H1 (cell line): ENCODE data around the gene TBC1D7. TPM values are rescaled to one million over a fixed set of nuclear protein-coding genes. Genes with fewer than 3 reads are reported as not detected.

Experiments used
- CTCF ChIA-PET: fragments of 300-600 bp; sonication (Branson Sonifier 250); formaldehyde crosslinking; loops from one replicate; lab custom pipeline; 2021; ENCODE audit not compliant: partially characterized antibody; lab: Charles Lee
- POLR2A ChIA-PET: fragments of 300-600 bp; sonication (Branson Sonifier 250); formaldehyde crosslinking; loops from one replicate; lab custom pipeline; 2021; ENCODE audit warnings: inconsistent platforms; ENCODE audit not compliant: partially characterized antibody; lab: Charles Lee
- DNase-seq, 2 experiments: peaks; one replicate each; pipeline versions ENCODE4 v3.0.0 to v3.0.0-alpha.2; 2010 to 2022; ENCODE audit warnings: low spot score in 2 of 2, low read depth in 1 of 2, mixed read lengths in 1 of 2
- FAIRE-seq: peaks from 2 replicates; lab custom pipeline; 2011; peaks lifted over from hg19 to GRCh38; lab: Jason Lieb, UNC
- H2AFZ ChIP-seq: 2 replicates; pipeline ENCODE4 v1.8.1; 2012; ENCODE audit warnings: low read length, inconsistent platforms
- H2AK5ac ChIP-seq: 2 replicates; pipeline ENCODE4 v1.6.1; 2013; ENCODE audit warnings: low read depth, low read length
- H2BK120ac ChIP-seq: replicated peaks from 2 replicates; pipeline ENCODE3; 2013; ENCODE audit warnings: low read depth, low read length, inconsistent platforms
- H2BK12ac ChIP-seq: 2 replicates; pipeline ENCODE4 v1.6.1; 2013; ENCODE audit warnings: low read depth, low read length
- H2BK15ac ChIP-seq: 2 replicates; pipeline ENCODE4 v1.6.1; 2013; ENCODE audit warnings: low read length
- H2BK20ac ChIP-seq: 2 replicates; pipeline ENCODE4 v1.6.1; 2013; ENCODE audit warnings: low read length
- H2BK5ac ChIP-seq: 2 replicates; pipeline ENCODE4 v1.6.1; 2013; ENCODE audit warnings: low read depth, low read length
- H3K14ac ChIP-seq: 2 replicates; pipeline ENCODE4 v1.6.1; 2013; ENCODE audit warnings: inconsistent platforms; ENCODE audit not compliant: insufficient read length
- H3K18ac ChIP-seq: 2 replicates; pipeline ENCODE4 v1.6.1; 2013; ENCODE audit warnings: low read length; ENCODE audit errors: extremely low read depth
- H3K23ac ChIP-seq: 2 replicates; pipeline ENCODE4 v1.6.1; 2013; ENCODE audit warnings: inconsistent platforms; ENCODE audit not compliant: insufficient read length
- H3K23me2 ChIP-seq: 2 replicates; pipeline ENCODE4 v1.6.1; 2013; ENCODE audit warnings: low read depth, low read length
- H3K27ac ChIP-seq: 2 replicates; pipeline ENCODE4 v1.6.1; 2011; ENCODE audit warnings: low read depth, low read length, inconsistent platforms
- H3K27me3 ChIP-seq, 4 experiments: replicated peaks in 1 of 4; 1 replicate in 1 of 4; 2 replicates in 3 of 4; pipeline versions ENCODE4 v1.6.1 to v1.8.1; 2011 to 2013; ENCODE audit warnings: low read length in 3 of 4, mild to moderate bottlenecking in 3 of 4, inconsistent platforms in 2 of 4, mixed read lengths in 2 of 4, moderate library complexity in 1 of 4; ENCODE audit not compliant: control insufficient read depth in 3 of 4, insufficient read depth in 3 of 4; ENCODE audit errors: extremely low read depth in 1 of 4
- H3K36me3 ChIP-seq, 4 experiments: 2 replicates each; pipeline versions ENCODE4 v1.6.1 to v1.8.1; 2011 to 2013; ENCODE audit warnings: mild to moderate bottlenecking in 4 of 4, low read length in 3 of 4, moderate library complexity in 2 of 4, control low read depth in 1 of 4, inconsistent platforms in 1 of 4; ENCODE audit not compliant: insufficient read depth in 4 of 4, control insufficient read depth in 2 of 4
- H3K4ac ChIP-seq: replicated peaks from 2 replicates; pipeline ENCODE3; 2013; ENCODE audit warnings: low read length, low read depth, mixed read lengths, inconsistent platforms; ENCODE audit not compliant: insufficient read length
- H3K4me1 ChIP-seq, 4 experiments: replicated peaks in 1 of 4; 1 replicate in 1 of 4; 2 replicates in 3 of 4; pipeline versions ENCODE4 v1.6.1 to v1.8.1; 2011 to 2013; ENCODE audit warnings: low read length in 3 of 4, inconsistent platforms in 2 of 4, mixed read lengths in 1 of 4; ENCODE audit not compliant: insufficient read depth in 4 of 4, control insufficient read depth in 3 of 4
- H3K4me2 ChIP-seq, 2 experiments: 2 replicates each; pipeline versions ENCODE4 v1.6.1 to v1.8.1; 2011 to 2013; ENCODE audit warnings: low read depth in 2 of 2, low read length in 2 of 2, control low read depth in 1 of 2, inconsistent platforms in 1 of 2, mild to moderate bottlenecking in 1 of 2; ENCODE audit not compliant: insufficient read depth in 1 of 2
- H3K4me3 ChIP-seq, 4 experiments: fragments of 200-600, 300-600 bp in 1 of 4; sonication (generic), shearing (Covaris generic), sonication (Bioruptor Twin) in 1 of 4; 2 replicates each; pipeline versions ENCODE4 v1.5.1 to v1.8.1; 2011 to 2016; ENCODE audit warnings: low read length in 4 of 4, low read depth in 3 of 4, control low read depth in 2 of 4, inconsistent platforms in 2 of 4, mild to moderate bottlenecking in 2 of 4, mixed read lengths in 1 of 4, moderate library complexity in 1 of 4; ENCODE audit not compliant: insufficient read depth in 2 of 4; ENCODE audit errors: extremely low read depth in 1 of 4
- H3K56ac ChIP-seq: replicated peaks from 2 replicates; pipeline ENCODE3; 2013; ENCODE audit warnings: low read depth, mild to moderate bottlenecking, mixed read lengths, low read length, inconsistent platforms; ENCODE audit not compliant: insufficient read length
- H3K79me1 ChIP-seq: 2 replicates; pipeline ENCODE4 v1.6.1; 2013; ENCODE audit warnings: low read depth, low read length, control low read depth
- H3K79me2 ChIP-seq, 2 experiments: 2 replicates each; pipeline versions ENCODE4 v1.6.1 to v1.8.1; 2012 to 2013; ENCODE audit warnings: low read length in 2 of 2, mild to moderate bottlenecking in 2 of 2, inconsistent platforms in 1 of 2; ENCODE audit not compliant: insufficient read depth in 2 of 2, control insufficient read depth in 1 of 2
- H3K9ac ChIP-seq, 4 experiments: replicated peaks in 1 of 4; 1 replicate in 1 of 4; 2 replicates in 3 of 4; pipeline versions ENCODE4 v1.6.1 to v1.8.1; 2011 to 2013; ENCODE audit warnings: low read depth in 3 of 4, low read length in 3 of 4, control low read depth in 2 of 4, mild to moderate bottlenecking in 2 of 4, moderate library complexity in 2 of 4, inconsistent platforms in 1 of 4; ENCODE audit errors: extremely low read depth in 1 of 4
- H3K9me3 ChIP-seq, 2 experiments: 2 replicates each; pipeline versions ENCODE4 v1.6.1 to v1.8.1; 2012 to 2013; ENCODE audit warnings: mild to moderate bottlenecking in 2 of 2, moderate library complexity in 2 of 2, control low read depth in 1 of 2, inconsistent platforms in 1 of 2, low read depth in 1 of 2, low read length in 1 of 2, mixed read lengths in 1 of 2; ENCODE audit not compliant: insufficient read depth in 2 of 2
- H4K20me1 ChIP-seq, 2 experiments: replicated peaks in 1 of 2; 2 replicates each; pipeline versions ENCODE3 to v1.8.1; 2011 to 2013; ENCODE audit warnings: inconsistent platforms in 2 of 2, low read length in 2 of 2, mild to moderate bottlenecking in 1 of 2; ENCODE audit not compliant: insufficient read depth in 2 of 2, control insufficient read depth in 1 of 2
- H4K5ac ChIP-seq: 2 replicates; pipeline ENCODE4 v1.6.1; 2013; ENCODE audit warnings: low read length, low read depth, mixed read lengths, inconsistent platforms; ENCODE audit not compliant: insufficient read length
- H4K8ac ChIP-seq: 2 replicates; pipeline ENCODE4 v1.8.0; 2013; ENCODE audit warnings: mild to moderate bottlenecking, moderate library complexity, low read length, inconsistent platforms; ENCODE audit not compliant: insufficient read depth; ENCODE audit errors: extremely low read depth
- H4K91ac ChIP-seq: replicated peaks from 2 replicates; pipeline ENCODE3; 2013; ENCODE audit warnings: low read length, mixed read lengths, inconsistent platforms; ENCODE audit not compliant: insufficient read length
- BCL11A ChIP-seq, 2 experiments: IDR thresholded peaks; one replicate each; pipeline ENCODE4 v1.6.1; 2011; ENCODE audit warnings: low read depth in 2 of 2, low read length in 2 of 2, mild to moderate bottlenecking in 2 of 2
- FOSL1 ChIP-seq: IDR thresholded peaks from 2 replicates; pipeline ENCODE4 v1.6.1; 2011; ENCODE audit warnings: mild to moderate bottlenecking, low read depth, low read length, moderate library complexity; ENCODE audit not compliant: insufficient read depth
- GTF2F1 ChIP-seq: IDR thresholded peaks from 2 replicates; pipeline ENCODE4 v1.6.1; 2012; ENCODE audit warnings: low read depth, low read length, improper control_type of control experiment, borderline replicate concordance
- HDAC6 ChIP-seq: IDR thresholded peaks from one replicate; pipeline ENCODE4 v1.7.1; 2012; ENCODE audit warnings: low read depth, mild to moderate bottlenecking, inconsistent platforms, low read length, moderate library complexity
- JUND ChIP-seq: IDR thresholded peaks from 2 replicates; pipeline ENCODE4 v1.6.1; 2011; ENCODE audit warnings: mild to moderate bottlenecking, improper control_type of control experiment, low read length
- KDM1A ChIP-seq: fragments of 200-600, 300-600 bp; sonication (generic); IDR thresholded peaks from 2 replicates; pipeline ENCODE4 v1.7.1; 2016; ENCODE audit warnings: mild to moderate bottlenecking, low read length, borderline replicate concordance
- MAFK ChIP-seq: IDR thresholded peaks from 2 replicates; pipeline ENCODE4 v1.6.1; 2012; ENCODE audit warnings: low read depth, mild to moderate bottlenecking, improper control_type of control experiment, low read length
- RFX5 ChIP-seq: IDR thresholded peaks from 2 replicates; pipeline ENCODE4 v1.6.1; 2011; ENCODE audit warnings: low read depth, low read length, improper control_type of control experiment, borderline replicate concordance
- RNF2 ChIP-seq: fragments of 200-900, 300-1000 bp; sonication (generic); IDR thresholded peaks from 2 replicates; pipeline ENCODE4 v1.7.1; 2016; ENCODE audit warnings: borderline replicate concordance, low read depth, mild to moderate bottlenecking, antibody characterized with exemption, low read length; ENCODE audit not compliant: poor library complexity, severe bottlenecking; ENCODE audit errors: missing control alignments
- SAP30 ChIP-seq: fragments of 300-600 bp; sonication (generic); IDR thresholded peaks from 2 replicates; pipeline ENCODE4 v1.7.1; 2012; ENCODE audit warnings: low read length, moderate library complexity, mild to moderate bottlenecking, inconsistent platforms; ENCODE audit not compliant: insufficient read depth, insufficient replicate concordance
- SIN3A ChIP-seq, 2 experiments: IDR thresholded peaks in 1 of 2; conservative IDR thresholded peaks in 1 of 2; 2 replicates each; pipeline ENCODE4 v1.6.1; 2011 to 2012; ENCODE audit warnings: low read length in 2 of 2, improper control_type of control experiment in 1 of 2, low read depth in 1 of 2, mild to moderate bottlenecking in 1 of 2
- SIX5 ChIP-seq: IDR thresholded peaks from 2 replicates; pipeline ENCODE4 v1.6.1; 2011; ENCODE audit warnings: mild to moderate bottlenecking, low read depth, low read length
- YY1 ChIP-seq: IDR thresholded peaks from 2 replicates; pipeline ENCODE4 v1.6.1; 2011; ENCODE audit warnings: low read depth, mild to moderate bottlenecking, low read length
- ZNF274 ChIP-seq: IDR thresholded peaks from 2 replicates; pipeline ENCODE4 v1.7.0; 2012; ENCODE audit warnings: low read length, borderline replicate concordance; ENCODE audit errors: extremely low read depth
- WGBS, 2 experiments: shearing (Covaris generic) in 1 of 2; methylation state at CpG; one replicate each; pipeline versions ENCODE4 v1.1.6 to v1.1.7; 2013 to 2015; ENCODE audit warnings: low lambda C conversion rate in 2 of 2, mixed read lengths in 2 of 2, inconsistent platforms in 1 of 2, low coverage in 1 of 2, missing lambda C conversion rate in 1 of 2; ENCODE audit not compliant: insufficient replicate concordance in 2 of 2, insufficient coverage in 1 of 2, insufficient read length in 1 of 2; ENCODE audit errors: extremely low coverage in 1 of 2, missing lambda C conversion rate in 1 of 2; 5-methylcytosine and 5-hydroxymethylcytosine counted together
- polyA plus RNA-seq, 7 experiments: library from polyadenylated mRNA; depleted of rRNA in 3 of 7; stranded (reverse) in 5 of 7; unstranded in 2 of 7; fragments of >200 nt in 5 of 7; fragments of 200-250 nt in 2 of 7; gene quantifications; 1 replicate in 5 of 7; 2 replicates in 1 of 7; 4 replicates in 1 of 7; pipeline versions ENCODE4 v1.2.1 to v1.2.3, GENCODE V29; 2011 to 2013; ENCODE audit warnings: missing spikeins in 2 of 7, mixed read lengths in 2 of 7
- total RNA-seq: library from RNA; stranded (reverse); fragmentation: NEBNext Ultra II Directional; extraction: Animal tissue kit (Norgen Biotek cat#: 25700); gene quantifications from 2 replicates; pipeline ENCODE4 v1.2.1, GENCODE V29; 2021

Gene TBC1D7
- total and polyA plus RNA-seq, 2 of the 8 experiments (the other 6 are each of a cell fraction or from before 2014, with no cell fraction given) = 46.1 to 55.2 TPM

DNA sequence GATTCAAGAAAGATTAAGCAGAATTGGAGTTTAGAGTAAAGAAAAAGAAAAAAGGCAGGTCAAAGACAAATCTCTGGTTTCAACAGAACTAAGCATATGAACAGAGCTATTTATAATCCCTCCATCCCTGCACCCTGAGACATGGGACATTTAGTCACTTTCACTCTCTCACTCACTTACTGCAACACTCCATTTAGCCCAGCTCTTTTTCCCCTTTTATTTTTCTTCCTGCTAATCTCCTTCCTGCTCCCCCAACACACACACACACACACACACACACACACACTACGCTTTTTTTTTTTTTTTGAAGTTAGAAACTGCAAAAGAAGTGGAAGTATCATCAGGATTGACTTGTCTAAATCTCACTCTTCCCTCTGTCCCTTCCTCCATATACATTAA, 45.1 kb upstream of the TBC1D7 start:
- FAIRE-seq (no peak), DNase-seq (no peak)
- H3K4me3 ChIP-seq = no peak overlapping the region
- H2BK120ac ChIP-seq = no peak overlapping the region
- H3K79me1 ChIP-seq = no peaks in the 10 kb centered on the region
- H4K91ac ChIP-seq = no peak overlapping the region
- H2AK5ac ChIP-seq = no peak overlapping the region
- TF ChIP-seq KDM1A (no peak), ZNF274 (no peak), MAFK (no peak), HDAC6 (no peak), FOSL1 (no peak), RFX5 (no peak), SIX5 (no peak), GTF2F1 (no peak), JUND (no peak), RNF2 (no peak), SAP30 (no peak), BCL11A (IDR thresholded peaks at IDR 0.05; ENCODE audit: low read depth in 2 of 2, low read length in 2 of 2) (no peak), SIN3A (conservative IDR thresholded peaks at IDR 0.05 in 1 of 2, IDR thresholded peaks at IDR 0.05 in 1 of 2; ENCODE audit: low read depth in 1 of 2, low read length in 2 of 2) (no peak), YY1 (no peak)
- no peak overlapping the region for H3K4me2 ChIP-seq
- no peaks in the 10 kb centered on the region; the same call in 1 of the 2 replicates for H3K23me2 ChIP-seq
- H3K4me1 ChIP-seq = peaks cover 0 to 3% (median 0%) of the 10 kb centered on the region in 4 experiments; a peak in 1 of 7 replicates
- H3K27me3 ChIP-seq = no peaks in the 10 kb centered on the region
- H2BK20ac ChIP-seq = no peak overlapping the region
- no peak overlapping the region for H4K5ac ChIP-seq
- H4K20me1 ChIP-seq = no peaks in the 10 kb centered on the region
- no peak overlapping the region for H3K56ac ChIP-seq
- CTCF ChIA-PET = interaction anchor here (0.6 to 1.5 kb wide), 2 partner anchors 11 to 229 kb away, joined by 3 read pairs; no protein-coding TSS in a partner anchor
- no CpG with 5 or more reads among the region's 1 CpG for WGBS, 2 experiments
- no peak overlapping the region for H3K4ac ChIP-seq
- H4K8ac ChIP-seq = no peak overlapping the region
- no peak overlapping the region for H3K27ac ChIP-seq
- no peak overlapping the region for H2AFZ ChIP-seq
- no peak overlapping the region for H2BK12ac ChIP-seq
- H3K9me3 ChIP-seq = no peaks in the 10 kb centered on the region
- no peaks in the 10 kb centered on the region for H3K79me2 ChIP-seq
- no peak overlapping the region for H3K23ac ChIP-seq
- no peak overlapping the region for H2BK5ac ChIP-seq
- POLR2A ChIA-PET = interaction anchor here (1.7 kb wide), 1 partner anchor 7 kb away, joined by 3 read pairs; no protein-coding TSS in a partner anchor
- no peak overlapping the region for H2BK15ac ChIP-seq
- H3K9ac ChIP-seq = no peak overlapping the region
- no peak overlapping the region for H3K18ac ChIP-seq
- no peaks in the 10 kb centered on the region for H3K36me3 ChIP-seq
- no peak overlapping the region for H3K14ac ChIP-seq
